NCI-H128 (cell line): ENCODE measurements around the gene CRYL1.

Experiments used
- DNase-seq: peaks from one replicate; lab custom pipeline; 2025; ENCODE audit not compliant: unreplicated experiment; lab: John Stamatoyannopoulos, UW

CRYL1 gene

GRCh38 chr13:20525601-20526544 lies at the start of gene CRYL1:
CRYL1 (minus strand) TSS chr13:20525857; CDS start chr13:20525794, 63 bp downstream.
- DNase-seq = peak; percentile 50

DNA sequence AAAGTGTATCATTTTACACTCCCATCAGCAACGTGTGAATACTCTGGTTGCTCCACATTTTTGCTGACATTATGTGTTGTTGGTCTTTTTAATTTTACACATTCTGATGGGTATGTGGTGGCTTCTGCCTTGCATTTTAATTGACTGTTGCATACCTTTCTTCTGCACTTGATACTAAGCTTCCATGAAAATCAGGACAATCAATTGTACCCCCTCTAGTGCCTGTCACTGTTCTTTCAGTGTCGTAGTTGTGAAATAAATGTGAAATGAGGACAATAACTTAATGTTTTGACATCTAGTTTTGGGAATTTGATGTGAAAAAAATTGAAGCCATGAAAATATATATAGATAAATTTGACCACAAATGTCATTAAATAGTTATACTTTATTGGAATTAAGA lies 48.0 kb upstream of the CRYL1 start:
- no peak for DNase-seq

GRCh38 chr13:20573186-20573585 lies 47.5 kb upstream of the CRYL1 start:
- no peak for DNase-seq

- no peak for DNase-seq
These were observed 46.0 kb upstream of the CRYL1 start for GRCh38 chr13:20571676-20572075.

DNA sequence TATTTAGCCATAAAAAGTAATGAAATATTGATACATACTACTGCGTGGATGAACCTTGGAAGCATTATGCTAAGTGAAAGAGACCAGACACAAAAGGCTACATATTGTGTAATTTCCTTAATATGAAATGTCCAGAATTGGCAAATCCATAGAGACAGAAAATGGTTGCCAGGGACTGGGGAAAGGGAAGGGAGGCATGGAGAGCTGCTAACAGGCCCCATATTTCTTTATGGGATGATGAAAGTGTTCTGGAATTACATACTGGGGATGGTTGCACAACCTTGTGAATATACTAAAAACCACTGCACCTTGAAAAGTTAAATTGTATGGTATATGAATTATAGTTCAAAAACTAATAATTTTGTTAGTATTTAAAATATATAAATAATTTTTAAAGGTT lies 44.9 kb upstream of the CRYL1 start:
- no peak for DNase-seq

DNA sequence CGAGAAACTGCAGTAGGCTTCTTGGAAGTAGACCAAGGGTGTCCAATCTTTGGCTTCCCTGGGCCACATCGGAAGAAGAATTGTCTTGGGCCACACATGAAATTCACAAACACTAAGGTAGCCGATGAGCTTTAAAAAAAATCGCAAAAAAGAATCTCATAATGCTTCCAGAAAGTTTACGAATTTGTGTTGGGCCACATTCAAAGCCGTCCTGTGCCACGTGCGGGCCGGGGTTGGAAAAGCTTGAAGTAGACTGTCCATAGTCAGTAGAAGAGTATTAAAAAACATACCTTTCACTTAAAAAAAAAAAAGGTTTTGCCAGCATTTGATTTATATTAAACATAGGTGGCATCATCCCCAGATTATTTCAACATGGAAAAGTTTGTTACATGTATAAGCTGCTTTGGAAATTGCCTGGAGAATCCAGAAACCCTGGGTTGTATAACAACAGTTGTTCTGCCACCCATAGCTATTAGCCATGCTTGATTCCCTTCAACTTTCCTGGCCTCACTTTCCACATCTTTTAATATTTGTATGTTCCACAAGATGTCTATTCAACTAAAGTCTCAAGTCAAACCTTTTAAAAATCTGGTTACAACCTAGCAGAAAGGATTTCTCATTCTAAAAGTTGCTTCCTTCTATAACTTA lies 42.3 kb upstream of the CRYL1 start:
- DNase-seq = no peak

DNA sequence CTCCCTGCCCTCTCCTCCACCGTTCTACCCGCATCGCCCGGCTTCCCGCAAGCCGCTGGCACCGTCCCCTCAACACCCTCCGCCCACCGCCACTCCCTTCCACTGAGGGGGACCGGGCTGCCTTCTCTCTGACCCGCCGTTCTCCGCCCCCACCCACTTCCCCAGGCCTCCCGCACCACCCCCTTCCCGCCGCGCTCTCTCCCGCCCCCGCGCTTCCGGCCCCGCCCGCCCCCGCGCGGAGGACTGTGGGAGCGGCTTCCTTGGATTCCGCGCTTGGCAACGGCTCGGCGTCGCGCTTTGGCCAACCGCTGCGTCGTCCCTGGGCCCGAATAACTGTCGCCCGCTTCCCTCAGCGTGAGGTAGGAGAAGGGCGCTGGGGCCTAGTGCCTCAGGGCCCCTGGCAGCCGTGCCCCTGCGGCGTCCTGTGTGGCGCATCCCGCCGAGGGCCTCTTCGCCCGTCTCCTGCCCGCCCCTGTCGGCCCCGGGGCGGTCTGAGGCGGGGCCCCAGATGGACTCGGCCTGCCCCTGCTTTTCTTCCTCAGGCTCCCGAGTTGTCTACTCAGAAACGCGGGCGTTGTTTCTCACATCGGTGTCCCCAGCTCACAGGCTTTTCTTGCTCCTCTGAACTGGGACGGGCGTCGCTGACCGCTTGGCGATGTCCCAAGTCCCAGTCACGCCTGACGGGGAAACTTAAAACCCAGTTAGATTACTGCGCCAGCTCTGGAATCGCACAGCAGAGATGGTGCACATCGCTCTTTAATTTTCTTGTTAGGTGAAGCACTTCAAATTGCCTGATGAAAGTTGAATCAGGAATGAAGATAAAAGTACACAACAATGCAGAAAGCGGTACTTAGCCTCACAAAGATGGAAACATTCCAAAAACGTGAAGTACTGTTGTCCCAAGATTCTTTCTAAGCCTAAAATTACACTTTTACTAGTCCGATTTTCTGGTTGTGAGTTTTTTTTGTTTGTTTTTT lies 41.5 kb upstream of the CRYL1 start, which contains the start of gene IFT88:
Gene IFT88 (plus strand): TSS at position 260 of the 977 bp plus-strand sequence. CDS start 7,229 bp downstream, outside the sequence.
- DNase-seq = peak; percentile 95

DNA sequence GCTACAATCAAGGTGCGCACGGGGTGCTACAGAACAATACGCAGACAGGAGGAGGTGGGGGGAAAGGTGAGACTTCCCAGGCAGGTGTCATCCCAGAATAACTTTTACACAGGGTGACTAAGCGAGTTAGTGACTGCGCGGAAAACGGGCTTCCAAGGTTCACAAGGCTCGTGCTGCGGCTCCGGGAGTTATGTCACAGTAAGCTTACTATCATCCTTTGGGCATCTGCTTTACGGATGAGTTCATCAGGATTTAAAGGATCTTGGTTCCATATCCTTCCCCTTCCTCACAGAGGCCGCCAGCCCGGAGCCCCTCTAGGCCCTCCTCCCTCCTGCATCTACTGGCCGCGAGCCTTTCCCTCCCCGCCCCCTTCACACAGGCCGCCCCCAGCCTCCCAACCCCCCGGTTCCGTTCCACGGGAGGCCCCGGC lies 40.8 kb upstream of the CRYL1 start:
- DNase-seq = no peak

GRCh38 chr13:20565115-20565736 lies 39.6 kb upstream of the CRYL1 start:
- DNase-seq = no peak

DNA sequence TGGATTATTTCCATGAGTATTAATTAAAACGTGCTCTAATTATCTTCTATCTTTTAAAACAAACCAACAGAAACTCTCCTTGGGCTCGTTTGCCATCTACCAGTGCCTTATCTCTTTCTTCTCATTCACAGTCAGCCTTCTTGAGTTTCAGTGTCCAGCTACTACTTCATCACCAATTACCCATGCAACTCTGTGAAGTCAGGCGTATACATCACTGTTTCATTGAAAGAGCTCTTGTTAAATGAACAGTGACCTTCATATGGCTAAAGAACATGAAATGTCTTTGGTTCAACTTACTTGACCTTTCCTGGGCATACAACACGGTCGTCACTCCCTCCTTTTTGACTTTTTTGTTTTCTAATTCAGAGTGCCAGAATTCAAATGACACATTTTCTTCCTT lies 36.1 kb upstream of the CRYL1 start:
- no peak for DNase-seq

- DNase-seq = no peak
These were observed 34.2 kb upstream of the CRYL1 start for GRCh38 chr13:20559659-20560356.

DNA sequence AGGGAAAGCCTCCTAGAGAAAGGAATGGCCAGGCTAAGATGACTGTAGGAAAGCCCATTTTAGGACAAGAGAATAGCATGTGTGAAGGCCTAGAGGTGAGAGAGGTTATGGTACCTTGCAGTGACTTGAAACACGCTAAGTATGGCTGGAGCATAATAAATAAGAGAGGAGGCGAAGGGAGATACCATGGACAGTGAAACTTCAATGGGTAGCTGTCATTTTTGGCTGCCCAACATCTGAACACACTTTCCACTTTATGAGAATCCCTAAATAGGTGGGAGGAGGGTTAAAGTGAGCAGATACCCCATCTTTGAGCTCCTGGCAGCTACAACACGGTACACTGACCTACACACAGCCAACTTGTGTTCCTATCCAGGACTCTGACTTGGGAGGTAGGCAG lies 33.3 kb upstream of the CRYL1 start:
- DNase-seq = no peak

GRCh38 chr13:20553311-20553710 lies 27.7 kb upstream of the CRYL1 start:
- no peak for DNase-seq

DNA sequence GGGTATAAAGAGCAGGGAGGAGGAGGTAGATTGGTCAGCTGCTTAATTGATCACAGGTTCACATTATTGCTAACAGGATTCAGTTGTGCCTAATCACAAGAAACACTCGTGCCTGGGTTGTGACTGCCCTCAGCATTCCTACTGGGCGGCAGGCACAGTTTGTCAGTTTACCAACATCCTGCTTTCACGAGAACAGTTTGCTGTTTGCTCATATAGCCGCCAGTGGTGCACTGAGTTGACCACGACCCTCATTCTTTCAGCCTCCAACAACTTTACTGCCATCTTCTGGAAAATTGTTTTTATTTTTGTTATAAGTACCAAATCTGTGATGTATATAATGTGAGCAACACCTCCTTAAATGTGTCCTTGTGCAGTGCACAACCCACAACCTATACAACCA lies 25.1 kb upstream of the CRYL1 start:
- no peak for DNase-seq

DNA sequence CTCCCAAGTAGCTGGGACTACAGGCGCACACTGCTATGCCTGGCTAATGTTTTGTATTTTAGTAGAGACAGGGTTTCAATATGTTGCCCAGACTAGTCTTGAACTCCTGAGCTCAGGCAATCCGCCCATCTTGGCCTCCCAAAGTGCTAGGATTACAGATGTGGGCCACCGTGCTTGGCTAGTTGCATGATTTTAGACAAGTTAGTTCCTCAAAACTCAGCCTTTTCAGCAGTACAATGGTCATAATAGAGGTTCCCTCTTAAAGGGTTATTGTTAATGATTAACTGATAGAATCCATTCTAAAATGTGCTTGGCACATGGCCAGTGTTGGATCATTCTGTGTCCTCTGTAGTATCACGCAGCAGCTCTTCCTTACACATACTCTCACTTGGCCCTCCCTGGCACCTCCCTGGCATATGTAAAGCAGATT lies 21.8 kb upstream of the CRYL1 start:
- DNase-seq = no peak

DNA sequence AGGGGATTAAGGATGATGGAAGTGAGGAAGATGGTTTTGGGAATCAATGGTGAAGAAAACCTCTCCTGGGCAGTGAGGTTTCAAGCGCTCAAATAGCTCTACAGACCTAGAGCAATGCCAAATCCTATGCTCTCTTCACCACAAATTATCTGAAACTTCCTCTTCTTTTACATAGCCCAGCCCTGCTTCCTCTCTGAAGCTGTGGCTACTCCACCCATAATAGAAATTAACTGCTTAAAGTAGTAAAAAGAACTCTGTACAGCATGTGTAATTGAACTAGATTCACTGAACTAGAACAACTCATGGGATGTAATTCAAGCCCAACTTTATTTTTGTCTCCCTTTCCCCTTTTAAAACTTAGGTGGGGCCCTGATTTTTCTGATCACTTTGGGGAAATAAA lies 20.9 kb upstream of the CRYL1 start:
- no peak for DNase-seq

DNA sequence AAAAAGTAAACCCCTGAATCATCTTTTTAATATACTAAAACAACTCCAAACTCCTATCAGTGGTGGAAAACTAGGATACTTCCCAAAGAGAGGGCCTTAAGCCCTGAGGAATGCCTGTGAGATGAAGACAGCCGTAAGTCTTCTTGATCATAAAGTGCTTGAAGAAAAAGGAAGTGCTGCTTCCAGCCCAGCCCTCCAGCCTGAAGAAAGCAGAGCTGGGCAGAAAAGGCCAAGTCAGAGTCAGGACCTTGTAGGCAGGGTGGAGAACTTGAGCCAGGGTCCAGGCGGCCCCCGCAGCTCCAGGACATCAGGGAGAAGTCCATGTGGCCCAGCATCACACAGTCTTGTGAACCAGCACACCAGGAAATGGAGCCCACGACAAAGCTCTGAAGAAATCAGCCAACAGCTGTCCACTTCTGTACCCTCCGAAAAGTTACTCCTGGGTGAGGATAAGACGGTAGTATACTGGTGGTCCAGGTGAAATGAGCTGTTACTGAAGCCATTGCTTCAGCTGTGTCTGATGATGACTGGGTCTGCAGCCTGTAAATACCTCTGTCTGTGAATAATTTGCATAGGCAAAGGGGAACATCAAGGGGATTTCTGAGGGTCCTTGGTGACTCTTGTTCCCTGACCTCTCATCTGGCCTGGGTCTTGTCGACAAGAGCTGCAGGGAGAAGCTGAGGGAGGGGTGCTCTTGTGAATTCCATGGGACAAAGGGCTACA lies 18.7 kb upstream of the CRYL1 start:
- no peak for DNase-seq

GRCh38 chr13:20536992-20537391 lies 11.3 kb upstream of the CRYL1 start:
- DNase-seq = no peak

DNA sequence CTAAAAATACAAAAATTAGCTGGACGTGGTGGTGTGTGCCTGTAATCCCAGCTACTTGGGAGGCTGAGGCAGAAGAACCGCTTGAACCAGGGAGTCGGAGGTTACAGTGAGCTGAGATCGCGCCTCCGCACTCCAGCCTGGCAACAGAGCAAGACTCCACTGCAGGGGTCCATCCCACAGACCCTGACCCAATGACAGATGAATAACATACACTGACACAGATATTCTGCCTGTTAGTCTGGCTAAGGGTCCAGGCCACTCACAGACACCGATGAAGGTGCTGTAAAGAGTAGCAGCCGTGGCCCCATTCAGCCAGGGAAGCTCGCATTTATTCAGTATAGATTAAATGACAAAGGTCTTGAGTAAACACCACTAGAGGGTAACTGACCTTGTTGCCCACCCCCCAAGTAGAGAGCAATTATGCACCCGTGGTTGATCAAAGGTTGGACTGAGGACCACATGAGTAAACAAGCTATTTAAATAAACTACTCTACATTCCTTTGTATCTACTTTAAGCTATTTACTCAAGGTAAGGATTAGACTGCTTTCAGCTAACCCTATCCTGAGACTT lies 8.5 kb upstream of the CRYL1 start:
- DNase-seq = no peak
